Activated naive CD4-positive, alpha-beta T cell treated with anti-CD3 and anti-CD28 coated beads for 36 hours (primary cell): ENCODE measurements around the gene AIRE. TPM values are rescaled to one million over a fixed set of nuclear protein-coding genes. Genes with fewer than 3 reads are reported as not detected.

ENCODE experiments used
- CTCF ChIA-PET: fragments of 350-600 bp; sonication (Branson Sonifier 250); formaldehyde crosslinking; loops from one replicate; lab custom pipeline; 2021; ENCODE audit warnings: antibody characterized with exemption; lab: Charles Lee
- DNase-seq: peaks from one replicate; pipeline ENCODE4 v3.0.0-alpha.2; 2020
- H3K27ac Mint-ChIP-seq: one replicate; pipeline ENCODE4 v1.8.0; 2021; ENCODE audit warnings: mild to moderate bottlenecking, mixed read lengths
- H3K27me3 Mint-ChIP-seq: one replicate; pipeline ENCODE4 v1.8.0; 2021; ENCODE audit warnings: low read depth, mixed read lengths
- H3K36me3 Mint-ChIP-seq: one replicate; pipeline ENCODE4 v1.8.0; 2021; ENCODE audit warnings: low read depth, mixed read lengths
- H3K4me1 Mint-ChIP-seq: one replicate; pipeline ENCODE4 v1.8.0; 2021; ENCODE audit warnings: low read depth, mixed read lengths
- H3K4me3 Mint-ChIP-seq: one replicate; pipeline ENCODE4 v1.8.0; 2021; ENCODE audit warnings: mild to moderate bottlenecking, moderate library complexity, mixed read lengths
- H3K9me3 Mint-ChIP-seq: one replicate; pipeline ENCODE4 v1.8.0; 2021; ENCODE audit warnings: mixed read lengths
- intact Hi-C: fragments of 100-400 bp; cut with micrococcal nuclease; formaldehyde crosslinking; loops from one replicate; pipeline ENCODE4 v1.15.1; 2023
- total RNA-seq, 2 experiments: library from RNA; stranded (reverse); gene quantifications; one replicate each; pipeline ENCODE4 v1.2.3, GENCODE V29; 2021

Gene AIRE
- total RNA-seq, 2 experiments from 2014 or later, result not detected

GRCh38 chr21:44317241-44317782 is 31.6 kb downstream of the AIRE start:
- Mint-ChIP-seq H3K4me1 (no peaks in the 10 kb centered on the region), H3K9me3 (no peaks in the 10 kb centered on the region), H3K36me3 (peaks cover 7% of the 10 kb centered on the region), H3K4me3 (no peak overlapping the region), H3K27ac (no peak overlapping the region), H3K27me3 (no peaks in the 10 kb centered on the region)
- CTCF ChIA-PET, result no interaction called here
- DNase-seq, result no peak
- intact Hi-C loops, result no loop called here

- Mint-ChIP-seq H3K36me3 (peaks cover 7% of the 10 kb centered on the region), H3K27me3 (no peaks in the 10 kb centered on the region), H3K4me1 (no peaks in the 10 kb centered on the region), H3K9me3 (no peaks in the 10 kb centered on the region), H3K27ac (no peak overlapping the region), H3K4me3 (no peak overlapping the region)
- CTCF ChIA-PET, result interaction anchor here (1.7 kb wide), 1 partner anchor 20 kb away, joined by 3 read pairs; no protein-coding TSS in a partner anchor
- no peak for DNase-seq
- intact Hi-C loops, result no loop called here
Observed at GRCh38 chr21:44317871-44318270, 32.2 kb downstream of the AIRE start.

- H3K4me1 Mint-ChIP-seq, result no peaks in the 10 kb centered on the region
- peaks cover 8% of the 10 kb centered on the region for H3K36me3 Mint-ChIP-seq
- intact Hi-C loops, result no loop called here
- no peaks in the 10 kb centered on the region for H3K27me3 Mint-ChIP-seq
- H3K4me3 Mint-ChIP-seq, result no peak overlapping the region
- no peak for DNase-seq
- H3K9me3 Mint-ChIP-seq, result no peaks in the 10 kb centered on the region
- CTCF ChIA-PET, result interaction anchor here (0.6 to 1.7 kb wide), 2 partner anchors 21 to 342 kb away, joined by 3 to 7 read pairs; no protein-coding TSS in a partner anchor
- no peak overlapping the region for H3K27ac Mint-ChIP-seq
Observed at GRCh38 chr21:44318489-44319285, 33.0 kb downstream of the AIRE start.

- H3K4me3 Mint-ChIP-seq, result no peak overlapping the region
- H3K36me3 Mint-ChIP-seq, result peaks cover 8% of the 10 kb centered on the region
- no peaks in the 10 kb centered on the region for H3K4me1 Mint-ChIP-seq
- CTCF ChIA-PET, result interaction anchor here (0.8 to 1.7 kb wide), 2 partner anchors 18 to 22 kb away, joined by 3 read pairs; no protein-coding TSS in a partner anchor
- H3K27ac Mint-ChIP-seq, result no peak overlapping the region
- intact Hi-C loops, result no loop called here
- no peaks in the 10 kb centered on the region for H3K9me3 Mint-ChIP-seq
- no peak for DNase-seq
- H3K27me3 Mint-ChIP-seq, result no peaks in the 10 kb centered on the region
Observed at GRCh38 chr21:44319407-44320065, 33.9 kb downstream of the AIRE start.

DNA sequence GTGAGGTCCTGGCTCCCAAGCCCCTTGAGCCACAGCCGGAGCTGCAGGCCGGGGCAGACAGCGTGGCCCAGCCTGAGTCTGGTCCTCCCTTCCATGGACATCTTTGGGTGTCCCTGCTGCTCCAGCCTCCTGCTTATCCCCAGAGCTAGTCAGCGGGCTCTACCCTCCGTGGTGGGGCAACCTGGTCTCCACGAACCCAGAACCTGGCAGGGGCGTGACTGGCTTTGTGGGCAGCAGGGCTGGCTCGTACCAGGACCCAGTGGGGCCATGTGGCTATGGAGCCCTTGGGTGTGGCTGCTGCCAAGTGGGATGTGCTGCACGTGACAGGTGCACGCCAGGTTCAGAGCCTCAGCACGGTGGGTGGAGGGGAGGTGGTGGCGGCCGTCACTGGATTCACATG is 35.2 kb downstream of the AIRE start:
- H3K27ac Mint-ChIP-seq, result no peak overlapping the region
- no peaks in the 10 kb centered on the region for H3K9me3 Mint-ChIP-seq
- intact Hi-C loops, result no loop called here
- H3K4me1 Mint-ChIP-seq, result no peaks in the 10 kb centered on the region
- CTCF ChIA-PET, result no interaction called here
- peaks cover 8% of the 10 kb centered on the region for H3K36me3 Mint-ChIP-seq
- no peak overlapping the region for H3K4me3 Mint-ChIP-seq
- no peaks in the 10 kb centered on the region for H3K27me3 Mint-ChIP-seq
- DNase-seq, result no peak

- H3K27ac Mint-ChIP-seq, result no peak overlapping the region
- intact Hi-C loops, result no loop called here
- CTCF ChIA-PET, result no interaction called here
- peaks cover 5% of the 10 kb centered on the region for H3K36me3 Mint-ChIP-seq
- no peaks in the 10 kb centered on the region for H3K9me3 Mint-ChIP-seq
- no peak for DNase-seq
- no peak overlapping the region for H3K4me3 Mint-ChIP-seq
- H3K27me3 Mint-ChIP-seq, result no peaks in the 10 kb centered on the region
- H3K4me1 Mint-ChIP-seq, result no peaks in the 10 kb centered on the region
Observed at GRCh38 chr21:44321846-44322450, 36.3 kb downstream of the AIRE start.

DNA sequence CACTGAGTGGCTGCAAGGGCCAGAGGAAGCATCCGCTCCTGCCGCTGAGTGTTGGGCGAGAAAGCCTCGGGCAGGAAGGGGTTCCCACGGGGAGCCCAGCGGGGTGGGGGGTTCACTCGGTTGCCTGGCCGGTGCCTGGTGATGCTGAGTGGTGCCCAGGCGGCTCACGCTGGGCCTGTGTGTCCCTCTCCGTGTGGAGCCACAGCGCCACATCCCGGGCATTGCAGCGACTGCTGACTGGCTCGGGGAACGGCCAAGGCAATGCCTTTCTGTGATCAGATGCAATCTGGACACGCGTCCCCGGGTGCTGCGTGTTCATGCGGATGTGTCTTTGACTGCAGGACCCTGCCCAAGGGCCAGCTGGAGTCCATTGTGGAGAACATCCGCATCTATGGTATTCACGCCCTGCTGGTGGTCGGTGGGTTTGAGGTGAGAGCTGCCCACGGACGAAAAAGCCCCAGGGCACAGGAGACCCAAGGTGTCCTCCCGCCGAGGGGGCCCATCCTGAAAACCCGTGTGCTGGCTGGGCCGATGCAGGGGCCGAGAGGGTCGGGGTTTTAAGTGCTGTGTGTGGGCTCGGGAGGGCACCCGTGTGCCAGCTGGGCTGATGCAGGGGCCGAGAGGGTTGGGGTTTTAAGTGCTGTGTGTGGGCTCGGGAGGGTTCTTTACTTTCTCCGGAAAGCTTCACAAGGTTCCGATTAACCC is 37.1 kb downstream of the AIRE start:
- Mint-ChIP-seq H3K36me3 (peaks cover 5% of the 10 kb centered on the region), H3K4me1 (no peaks in the 10 kb centered on the region), H3K9me3 (no peaks in the 10 kb centered on the region), H3K27ac (no peak overlapping the region), H3K4me3 (no peak overlapping the region), H3K27me3 (no peaks in the 10 kb centered on the region)
- intact Hi-C loops, result no loop called here
- CTCF ChIA-PET, result no interaction called here
- DNase-seq, result no peak

- no peak overlapping the region for H3K4me3 Mint-ChIP-seq
- no peaks in the 10 kb centered on the region for H3K27me3 Mint-ChIP-seq
- DNase-seq, result no peak
- no peaks in the 10 kb centered on the region for H3K4me1 Mint-ChIP-seq
- peaks cover 3% of the 10 kb centered on the region for H3K36me3 Mint-ChIP-seq
- no peak overlapping the region for H3K27ac Mint-ChIP-seq
- CTCF ChIA-PET, result no interaction called here
- intact Hi-C loops, result no loop called here
- no peaks in the 10 kb centered on the region for H3K9me3 Mint-ChIP-seq
Observed at GRCh38 chr21:44323591-44323990, 37.9 kb downstream of the AIRE start.

DNA sequence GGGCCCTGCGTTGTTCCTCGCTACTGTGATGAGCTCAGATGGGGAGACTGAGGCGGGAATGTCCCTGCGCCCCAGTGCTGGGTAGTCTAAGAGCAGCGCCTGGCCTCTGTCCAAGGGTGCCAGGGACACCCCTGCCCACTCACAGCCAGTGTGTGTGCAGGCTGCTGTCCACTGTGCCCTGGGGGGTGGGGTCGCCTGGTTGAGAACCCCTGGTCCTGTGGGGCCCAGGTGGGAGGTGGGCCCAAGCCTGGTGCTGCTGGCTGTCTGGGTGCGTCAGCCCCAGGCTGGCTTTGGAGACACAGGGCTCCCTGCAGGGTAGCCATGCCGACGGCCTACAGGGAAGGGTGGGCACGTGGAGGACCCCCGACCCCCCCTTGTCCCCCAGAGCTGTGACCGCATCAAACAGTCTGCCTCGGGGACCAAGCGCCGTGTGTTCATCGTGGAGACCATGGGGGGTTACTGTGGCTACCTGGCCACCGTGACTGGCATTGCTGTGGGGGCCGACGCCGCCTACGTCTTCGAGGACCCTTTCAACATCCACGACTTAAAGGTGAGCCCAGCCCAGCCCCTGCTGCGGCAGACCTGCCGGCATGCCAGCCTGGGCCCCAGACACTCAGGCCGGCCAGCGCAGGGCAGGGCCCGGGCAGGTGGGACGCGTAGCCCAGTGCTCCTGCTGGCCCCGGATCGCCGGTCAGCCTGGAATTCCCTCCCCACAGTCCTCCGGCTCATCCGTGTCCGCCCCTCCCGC is 38.6 kb downstream of the AIRE start:
- Mint-ChIP-seq H3K4me3 (no peak overlapping the region), H3K36me3 (peaks cover 2% of the 10 kb centered on the region), H3K27ac (no peak overlapping the region), H3K9me3 (no peaks in the 10 kb centered on the region), H3K4me1 (no peaks in the 10 kb centered on the region), H3K27me3 (no peaks in the 10 kb centered on the region)
- DNase-seq, result no peak
- CTCF ChIA-PET, result no interaction called here
- intact Hi-C loops, result no loop called here

- no peaks in the 10 kb centered on the region for H3K27me3 Mint-ChIP-seq
- H3K4me1 Mint-ChIP-seq, result no peaks in the 10 kb centered on the region
- H3K4me3 Mint-ChIP-seq, result no peak overlapping the region
- intact Hi-C loops, result no loop called here
- no peaks in the 10 kb centered on the region for H3K9me3 Mint-ChIP-seq
- H3K27ac Mint-ChIP-seq, result no peak overlapping the region
- CTCF ChIA-PET, result no interaction called here
- DNase-seq, result no peak
- H3K36me3 Mint-ChIP-seq, result peaks cover 2% of the 10 kb centered on the region
Observed at GRCh38 chr21:44324854-44325107, 39.1 kb downstream of the AIRE start.

- H3K36me3 Mint-ChIP-seq, result peaks cover 2% of the 10 kb centered on the region
- H3K4me1 Mint-ChIP-seq, result no peaks in the 10 kb centered on the region
- CTCF ChIA-PET, result no interaction called here
- no peaks in the 10 kb centered on the region for H3K9me3 Mint-ChIP-seq
- no peaks in the 10 kb centered on the region for H3K27me3 Mint-ChIP-seq
- intact Hi-C loops, result no loop called here
- no peak overlapping the region for H3K27ac Mint-ChIP-seq
- DNase-seq, result no peak
- no peak overlapping the region for H3K4me3 Mint-ChIP-seq
Observed at GRCh38 chr21:44325386-44326271, 40.0 kb downstream of the AIRE start.
